GM12874 (cell line): ENCODE data around the gene LRRN4.
A peak's percentile ranks its signal among the peaks of the same experiment; 100 is the strongest.

ENCODE experiments used
- CTCF ChIP-seq: IDR thresholded peaks from 2 replicates; pipeline ENCODE4 v1.5.1; 2011; ENCODE audit warnings: low read depth, mild to moderate bottlenecking, control low read depth, low read length, moderate library complexity; ENCODE audit not compliant: insufficient read depth

Gene LRRN4

GRCh38 chr20:6074784-6075183 is 20.9 kb upstream of the LRRN4 start:
- no peak for TF ChIP-seq CTCF

- TF ChIP-seq CTCF = peak; percentile 56
Measured at GRCh38 chr20:6074145-6074561, 20.3 kb upstream of the LRRN4 start.

GRCh38 chr20:6070829-6071695 is 17.2 kb upstream of the LRRN4 start:
- no peak for TF ChIP-seq CTCF

GRCh38 chr20:6069669-6070068 is 15.8 kb upstream of the LRRN4 start:
- no peak for TF ChIP-seq CTCF

GRCh38 chr20:6067763-6068318 is 14.0 kb upstream of the LRRN4 start:
- TF ChIP-seq CTCF = no peak

GRCh38 chr20:6066582-6066981 is 12.7 kb upstream of the LRRN4 start:
- TF ChIP-seq CTCF = no peak

GRCh38 chr20:6061544-6061943 is 7.7 kb upstream of the LRRN4 start:
- no peak for TF ChIP-seq CTCF
